Gastroesophageal sphincter (tissue), 3 donors: Measurements from ENCODE around the gene LRRC51.

Experiments used
- CTCF ChIP-seq, 4 experiments: fragments of 200-600 bp in 2 of 4; fragments of 450-650 bp in 2 of 4; sonication (generic) in 1 of 4; IDR thresholded peaks; one replicate each; pipeline ENCODE4 v1.5.1; 2017 to 2019; ENCODE audit warnings: antibody characterized with exemption in 4 of 4, mild to moderate bottlenecking in 2 of 4, moderate library complexity in 2 of 4
- POLR2A ChIP-seq, 2 donors: fragments of 450-650 bp; IDR thresholded peaks; one replicate each; pipeline ENCODE4 v1.6.1; 2017; ENCODE audit warnings: antibody characterized with exemption in 2 of 2, mild to moderate bottlenecking in 2 of 2, moderate library complexity in 1 of 2
- POLR2AphosphoS5 ChIP-seq: sonication (generic); formaldehyde crosslinking; IDR thresholded peaks from one replicate; pipeline ENCODE4 v1.6.1; 2017; ENCODE audit warnings: antibody characterized with exemption

- TF ChIP-seq CTCF (IDR thresholded peaks at IDR 0.05) (no peak), POLR2A (IDR thresholded peaks at IDR 0.05) (no peak), POLR2AphosphoS5 (no peak)
Measured at GRCh38 chr11:72081821-72082453, 1.3 kb downstream of the LRRC51 start.
